ENCODE results near the gene DPH2.

The DPH2 gene

DNA sequence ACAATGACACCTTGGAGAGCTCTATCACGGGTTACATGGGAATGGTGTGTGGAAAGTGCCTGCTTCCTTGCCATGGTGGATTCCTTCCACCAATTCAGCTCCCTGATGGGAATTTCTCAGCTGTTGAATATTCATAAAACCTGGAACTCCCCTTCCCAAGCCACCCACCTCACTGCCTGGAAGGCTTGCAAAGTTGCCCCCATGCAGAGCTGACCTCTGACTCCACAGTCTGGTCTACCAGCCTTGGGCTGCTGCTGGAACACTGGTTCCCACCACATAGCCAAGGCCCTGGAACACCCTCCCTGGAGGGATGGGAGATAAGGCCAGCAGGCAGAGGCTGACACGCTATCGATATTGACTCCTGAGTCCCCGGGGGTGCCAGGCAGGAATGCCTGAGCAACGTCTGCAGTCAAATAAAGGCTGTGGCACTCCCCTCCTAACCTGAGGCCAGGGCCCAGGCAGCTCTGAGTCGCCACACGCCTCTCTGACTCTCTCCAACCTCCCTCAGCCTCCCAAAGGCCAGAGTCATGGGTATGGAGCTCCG is 30.4 kb downstream of the DPH2 start:
- no peak for DNase-seq (ENCODE audit: low read depth in 2 of 2)

DNA sequence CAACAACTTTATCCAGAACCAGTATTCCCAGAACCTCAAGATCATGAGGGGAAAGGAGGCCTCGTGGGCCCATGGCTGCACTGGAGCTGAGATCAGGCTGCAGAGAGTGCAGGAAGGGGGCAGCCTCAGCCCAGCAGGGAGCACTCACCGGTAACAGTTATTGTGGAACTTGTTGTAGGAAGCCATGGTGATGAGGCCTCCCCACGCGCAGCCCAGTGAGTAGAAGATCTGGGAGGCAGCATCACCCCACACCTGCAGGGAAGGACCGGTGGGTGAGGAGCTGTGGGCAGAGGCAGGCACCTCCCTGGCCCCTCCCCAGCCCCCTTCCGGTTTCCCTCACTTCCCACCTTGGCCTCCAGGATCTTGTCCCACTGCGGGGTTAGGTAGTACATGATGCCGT is 32.4 kb downstream of the DPH2 start:
- no peak for DNase-seq (ENCODE audit: low read depth in 2 of 2)

DNA sequence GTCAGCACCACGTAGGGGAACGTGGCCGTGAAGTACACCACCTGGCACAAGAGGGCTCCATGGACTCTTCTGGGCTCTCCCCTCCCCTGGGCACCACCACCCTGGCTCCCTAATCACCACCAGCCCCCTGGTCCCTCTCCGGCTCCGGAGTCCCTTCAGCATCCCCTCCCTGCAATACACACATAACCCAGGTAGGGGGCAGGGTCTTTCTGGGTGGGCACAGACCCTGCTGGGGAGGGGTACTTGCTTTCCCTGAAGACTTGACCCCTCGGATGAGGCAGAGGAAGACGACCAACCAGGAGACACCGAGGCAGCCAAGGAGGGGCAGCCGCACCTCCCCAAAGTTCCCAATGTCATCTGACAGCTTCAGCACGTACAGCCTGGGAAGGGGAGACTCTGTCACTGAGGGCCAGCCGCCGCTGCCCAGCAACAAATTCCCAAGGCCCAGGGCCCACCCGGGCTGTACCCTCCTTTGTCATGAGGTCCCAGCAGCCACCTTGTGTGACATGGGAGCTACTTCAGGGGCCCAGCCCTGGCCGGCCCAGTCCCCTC is 32.9 kb downstream of the DPH2 start:
- DNase-seq (ENCODE audit: low read depth in 2 of 2), result no peak

DNA sequence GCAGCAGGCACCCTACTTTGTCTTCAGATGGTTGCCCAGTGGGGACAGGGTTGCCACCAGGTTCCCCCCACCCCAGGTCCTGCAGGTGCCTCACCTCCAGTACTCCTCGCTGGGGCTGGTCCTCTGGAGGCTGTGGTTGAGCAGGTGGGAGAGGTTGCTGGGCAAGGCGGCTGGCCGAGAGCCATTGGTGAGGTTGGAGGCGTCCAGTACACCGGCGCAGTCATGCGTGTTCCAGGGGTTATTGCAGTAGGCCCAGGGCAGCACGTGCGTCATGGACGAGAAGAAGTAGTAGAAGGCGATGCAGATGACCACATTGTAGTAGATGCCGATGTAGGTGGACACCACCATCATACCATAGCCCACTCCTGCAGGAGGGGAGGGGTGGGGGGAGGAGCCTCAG is 38.4 kb downstream of the DPH2 start:
- DNase-seq (ENCODE audit: low read depth in 2 of 2), result no peak

DNA sequence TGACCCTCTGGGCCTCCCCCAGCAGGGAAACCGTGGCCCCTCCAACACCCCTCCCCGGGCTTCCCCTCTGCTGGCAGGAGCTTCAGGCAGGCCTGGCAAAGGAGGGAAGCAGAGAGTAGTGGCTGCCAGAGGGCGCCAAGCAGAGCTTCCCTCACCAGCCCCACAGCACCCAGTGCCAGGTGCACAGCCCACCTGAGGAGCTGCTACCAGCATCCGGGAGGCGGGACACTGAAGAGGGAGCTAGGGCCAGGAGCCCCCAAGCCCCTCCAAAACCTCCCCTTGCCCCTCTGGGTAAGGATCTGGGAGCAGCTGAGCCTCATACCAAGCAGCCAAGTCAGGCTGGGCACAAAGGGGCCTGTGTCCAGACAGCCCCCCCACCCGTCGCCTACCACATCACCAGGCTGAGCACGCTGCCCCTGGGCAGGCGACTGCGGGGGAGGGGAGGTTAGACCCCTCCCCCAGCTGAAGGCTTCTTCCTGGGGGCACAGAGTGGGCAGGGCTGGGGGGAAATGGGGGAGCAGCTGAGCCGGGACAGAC is 41.2 kb downstream of the DPH2 start:
- DNase-seq (ENCODE audit: low read depth in 2 of 2), result no peak

DNA sequence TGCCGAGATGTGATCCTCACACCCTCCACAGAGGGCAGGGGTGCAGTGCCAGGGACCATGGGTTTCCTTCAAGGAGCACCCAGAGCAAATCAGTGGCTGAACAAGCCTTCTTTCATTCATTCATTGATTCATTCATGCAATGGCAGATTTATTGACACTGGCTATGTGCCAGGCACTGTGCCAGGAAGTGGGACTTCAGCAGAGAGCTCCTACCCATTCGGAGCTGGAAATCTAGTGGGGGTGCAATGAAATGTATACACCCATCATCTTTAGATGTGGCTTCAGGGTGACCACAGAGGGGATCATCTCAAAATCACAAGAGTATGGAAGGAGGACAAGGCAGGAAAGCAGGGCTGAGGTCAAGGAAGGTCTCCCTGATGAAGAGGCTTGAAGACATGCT is 42.6 kb downstream of the DPH2 start:
- no peak for DNase-seq (ENCODE audit: low read depth in 2 of 2)

DNA sequence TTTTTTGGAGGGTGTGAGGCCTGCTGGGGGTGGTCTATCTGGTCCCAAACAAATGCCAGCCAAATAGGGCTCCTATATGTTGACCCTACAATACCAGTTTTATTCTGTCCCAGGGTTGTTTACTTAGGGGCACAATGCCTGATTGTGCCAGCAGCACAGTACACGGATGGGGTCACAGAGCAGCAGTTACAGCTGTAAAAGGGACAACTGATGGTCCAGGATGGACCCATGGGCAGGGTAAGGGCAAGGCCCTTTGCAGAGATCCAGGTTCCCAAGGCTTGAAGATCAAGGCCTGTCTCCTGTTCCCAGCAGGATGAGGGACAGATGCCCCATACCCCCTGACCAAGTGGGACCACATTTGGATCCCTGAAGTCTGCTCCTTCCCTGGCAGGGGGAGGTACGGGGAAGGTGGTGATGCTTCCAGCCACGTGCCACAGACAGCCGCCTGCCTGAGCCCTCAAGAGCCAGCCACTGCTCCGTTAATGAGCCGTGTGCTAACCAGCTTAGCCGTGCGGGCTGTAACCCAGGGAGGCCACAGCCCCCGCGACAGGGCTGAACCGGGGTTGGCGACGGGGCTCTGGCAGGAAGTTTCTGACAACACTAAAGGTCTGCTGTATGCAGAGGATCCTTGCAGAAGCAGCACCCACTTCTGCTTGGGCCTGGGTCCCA is 43.3 kb downstream of the DPH2 start:
- no peak for DNase-seq (ENCODE audit: low read depth in 2 of 2)

DNA sequence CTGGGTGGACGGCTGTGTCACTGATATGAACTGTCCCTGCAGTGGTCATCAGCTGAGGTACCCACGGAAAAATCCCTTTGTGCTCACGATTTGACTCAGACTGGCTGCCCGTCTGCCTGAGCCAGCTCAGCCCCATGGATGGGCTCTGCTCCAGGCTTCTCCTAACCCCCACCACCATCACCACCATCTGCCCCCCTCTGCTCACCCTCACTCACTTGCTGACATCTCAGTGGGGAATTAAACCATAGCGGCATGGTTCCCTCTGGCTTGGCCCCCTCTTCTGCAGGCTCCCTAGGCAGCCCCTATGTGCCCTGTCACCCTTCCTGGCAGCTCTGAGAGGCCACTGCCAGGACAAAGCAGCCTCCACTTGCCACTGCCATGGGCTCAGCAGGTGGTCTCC is 44.1 kb downstream of the DPH2 start:
- no peak for DNase-seq (ENCODE audit: low read depth in 2 of 2)

DNA sequence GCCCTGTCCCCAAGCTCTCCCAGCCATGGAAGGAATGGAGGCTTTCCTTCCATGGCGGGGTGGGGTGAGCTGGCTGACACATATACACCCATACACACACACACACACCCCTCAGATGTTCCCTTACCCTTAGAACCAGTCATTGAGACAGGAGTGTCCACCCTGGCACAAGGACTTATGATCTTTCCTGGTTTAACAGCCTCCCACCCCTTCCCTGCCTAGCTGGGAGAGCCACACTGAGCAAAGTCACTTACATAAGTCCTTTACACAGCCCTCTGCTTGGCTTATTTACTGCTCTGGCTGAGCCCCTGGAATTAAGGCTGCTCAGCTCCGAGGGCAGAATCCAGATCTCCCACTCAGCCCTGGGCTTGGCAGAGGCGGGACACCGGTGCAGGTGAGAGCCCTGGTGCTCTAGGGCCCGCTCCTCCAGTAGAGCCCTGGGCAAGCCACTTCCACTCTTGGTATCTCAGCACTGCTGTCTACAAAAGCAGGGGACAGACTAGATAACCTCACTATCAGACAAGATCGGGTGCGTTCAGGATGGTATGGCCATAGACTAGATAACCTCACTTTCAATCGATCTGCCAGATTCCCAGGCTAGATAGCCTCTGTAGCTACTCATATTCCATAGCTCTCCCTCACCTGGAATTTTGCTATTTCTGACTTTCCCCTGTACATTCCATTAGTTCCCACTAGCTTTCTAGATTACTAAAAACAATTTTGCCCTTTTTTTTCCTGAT is 44.7 kb downstream of the DPH2 start:
- DNase-seq (ENCODE audit: low read depth in 2 of 2), result no peak

DNA sequence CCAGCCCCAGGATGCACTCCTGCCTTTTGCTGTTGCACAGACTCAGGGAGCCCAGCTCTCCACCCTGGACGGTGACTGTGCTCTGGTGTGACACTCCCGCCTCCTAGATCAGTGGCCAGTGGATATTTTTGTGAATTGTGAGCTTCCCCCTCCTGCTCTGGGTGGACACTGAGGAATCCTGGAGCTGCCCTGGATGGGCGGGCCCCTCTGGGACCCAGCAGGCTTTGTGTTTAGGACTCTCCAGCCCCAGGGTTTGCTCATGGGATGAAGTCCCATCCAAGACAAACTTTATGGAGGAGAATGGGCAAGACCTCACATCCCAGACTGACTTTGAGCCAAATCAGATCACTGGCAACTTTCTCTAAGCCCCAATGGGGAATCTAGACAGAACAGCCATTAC is 45.4 kb downstream of the DPH2 start:
- no peak for DNase-seq (ENCODE audit: low read depth in 2 of 2)

DNA sequence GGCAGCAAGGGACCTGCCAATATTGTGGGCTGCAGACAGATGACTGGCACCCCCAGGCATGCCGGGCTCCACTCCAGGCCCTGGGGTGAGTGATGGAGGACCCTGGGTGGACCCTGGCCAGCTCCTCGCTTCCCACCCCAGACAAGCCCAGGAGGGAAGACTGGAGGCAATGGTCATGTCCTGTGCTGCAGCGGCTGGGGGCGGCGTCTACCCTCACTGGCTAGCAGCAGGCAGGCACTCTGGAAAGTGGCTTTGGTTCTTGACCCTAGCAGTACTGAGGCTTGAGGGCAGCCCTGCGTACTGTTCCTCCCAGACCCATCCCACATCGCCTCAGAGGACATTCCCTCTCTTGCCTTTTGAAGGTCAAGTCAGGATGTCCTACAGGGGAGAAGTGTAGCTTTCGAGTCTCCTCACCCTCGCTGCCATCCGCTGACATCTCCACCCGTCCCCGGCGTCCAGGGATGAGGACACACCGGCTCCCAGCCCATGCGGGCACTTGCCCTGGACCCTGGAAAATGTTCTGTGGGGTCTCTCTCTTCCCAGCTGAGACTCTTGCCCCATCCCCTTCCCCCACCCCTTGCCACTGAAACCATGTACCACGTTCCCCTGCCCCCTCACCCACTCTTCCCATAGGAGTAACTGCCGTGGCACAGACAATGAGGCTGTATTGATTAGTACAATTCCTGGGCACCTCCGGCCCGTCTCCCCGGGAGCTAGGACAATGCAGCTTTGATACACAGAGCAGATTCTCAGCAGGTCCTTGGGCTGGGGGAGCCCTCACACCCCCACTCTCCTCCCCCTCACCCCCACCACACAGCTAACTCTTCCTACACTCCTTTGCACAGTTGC is 46.5 kb downstream of the DPH2 start:
- DNase-seq (ENCODE audit: low read depth in 2 of 2), result no peak

DNA sequence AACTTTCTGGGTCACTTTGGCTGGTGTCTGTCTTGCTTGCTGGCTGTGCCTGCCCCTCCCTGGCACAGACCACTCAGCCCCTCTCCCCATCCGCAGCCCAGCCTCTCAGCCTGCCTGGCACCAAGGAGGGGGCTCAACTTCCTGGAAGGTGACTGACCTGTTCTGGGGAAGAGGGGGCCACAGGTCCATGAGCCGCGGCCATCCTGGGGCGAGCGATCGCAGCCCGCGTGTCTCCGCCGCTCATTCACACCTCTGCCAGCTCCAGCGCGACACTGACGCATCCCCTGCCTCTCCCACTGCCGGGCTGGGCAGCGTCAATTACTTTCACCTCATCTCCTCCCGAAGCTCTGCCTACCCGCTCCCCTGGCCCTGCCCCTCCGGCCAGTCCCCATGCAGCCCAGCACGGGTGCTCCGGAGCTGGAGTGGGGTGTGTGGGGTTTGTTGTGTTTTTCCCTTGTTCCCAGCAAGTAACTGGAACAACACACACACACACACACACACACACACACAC is 47.1 kb downstream of the DPH2 start:
- DNase-seq (ENCODE audit: low read depth in 2 of 2), result no peak

DNA sequence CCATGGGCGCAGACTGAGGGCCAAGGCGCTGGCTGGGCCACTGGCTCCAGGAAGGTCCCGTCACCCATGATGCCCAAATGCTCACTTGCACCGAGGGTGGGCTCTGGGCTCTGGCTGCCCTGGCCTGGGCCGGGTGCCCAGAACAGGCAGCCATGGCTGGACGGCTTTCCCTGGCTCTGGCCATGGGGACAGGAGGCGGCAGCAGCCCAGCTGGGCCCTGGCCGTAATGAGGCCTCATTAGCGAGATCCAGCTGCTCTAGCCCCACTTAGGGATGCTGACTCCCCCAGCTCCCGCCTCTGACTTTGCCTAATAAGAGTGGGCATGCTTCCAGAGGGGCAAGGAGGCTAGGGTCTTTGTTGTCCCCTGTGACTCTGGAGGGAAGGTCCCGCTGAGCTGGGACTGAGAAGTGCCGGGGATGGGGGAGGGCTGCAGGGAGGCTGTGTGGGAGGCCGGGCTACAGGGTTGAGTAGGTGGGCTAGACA is 49.7 kb downstream of the DPH2 start:
- DNase-seq (ENCODE audit: low read depth in 2 of 2), result no peak

DNA sequence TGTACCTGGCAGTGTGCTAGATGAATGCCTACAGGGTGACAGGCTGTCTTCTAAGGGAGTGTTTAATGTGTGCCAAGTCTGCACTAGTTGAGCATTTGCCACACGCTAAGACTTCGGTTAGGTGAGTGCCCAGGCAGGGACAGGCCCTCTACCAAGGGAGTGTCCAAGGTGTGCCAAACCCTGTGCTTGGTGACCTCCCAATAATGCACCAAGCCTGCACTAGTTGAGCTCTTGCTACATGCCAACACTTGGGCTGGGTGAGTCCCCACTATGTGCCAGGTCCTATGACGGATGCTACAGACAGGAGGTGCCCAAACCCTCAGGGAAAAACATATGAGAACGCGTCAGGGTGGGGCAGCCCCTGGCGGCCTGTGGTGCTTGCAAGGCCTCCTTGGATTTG is 50.7 kb downstream of the DPH2 start:
- no peak for DNase-seq (ENCODE audit: low read depth in 2 of 2)

DNA sequence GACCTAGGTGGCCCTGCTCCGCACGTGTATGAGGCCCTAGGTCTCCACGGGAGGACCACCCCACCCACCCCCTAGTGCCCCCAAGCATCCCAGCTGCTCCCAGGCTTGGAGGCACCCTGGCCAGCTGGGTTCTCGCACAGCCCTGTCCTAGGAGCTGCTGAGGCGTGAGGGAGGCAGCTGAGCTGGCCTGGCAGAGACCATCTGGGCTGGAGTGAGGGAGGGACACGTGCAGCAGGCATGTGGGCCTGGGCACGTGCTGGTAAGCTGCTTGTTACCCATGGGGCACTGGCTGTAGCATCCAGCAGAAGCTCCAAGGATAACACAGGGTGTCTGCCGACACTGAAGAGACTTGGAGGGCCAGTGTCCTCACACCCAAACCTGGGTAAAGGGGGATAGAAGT is 51.3 kb downstream of the DPH2 start:
- DNase-seq (ENCODE audit: low read depth in 2 of 2), result no peak

DNA sequence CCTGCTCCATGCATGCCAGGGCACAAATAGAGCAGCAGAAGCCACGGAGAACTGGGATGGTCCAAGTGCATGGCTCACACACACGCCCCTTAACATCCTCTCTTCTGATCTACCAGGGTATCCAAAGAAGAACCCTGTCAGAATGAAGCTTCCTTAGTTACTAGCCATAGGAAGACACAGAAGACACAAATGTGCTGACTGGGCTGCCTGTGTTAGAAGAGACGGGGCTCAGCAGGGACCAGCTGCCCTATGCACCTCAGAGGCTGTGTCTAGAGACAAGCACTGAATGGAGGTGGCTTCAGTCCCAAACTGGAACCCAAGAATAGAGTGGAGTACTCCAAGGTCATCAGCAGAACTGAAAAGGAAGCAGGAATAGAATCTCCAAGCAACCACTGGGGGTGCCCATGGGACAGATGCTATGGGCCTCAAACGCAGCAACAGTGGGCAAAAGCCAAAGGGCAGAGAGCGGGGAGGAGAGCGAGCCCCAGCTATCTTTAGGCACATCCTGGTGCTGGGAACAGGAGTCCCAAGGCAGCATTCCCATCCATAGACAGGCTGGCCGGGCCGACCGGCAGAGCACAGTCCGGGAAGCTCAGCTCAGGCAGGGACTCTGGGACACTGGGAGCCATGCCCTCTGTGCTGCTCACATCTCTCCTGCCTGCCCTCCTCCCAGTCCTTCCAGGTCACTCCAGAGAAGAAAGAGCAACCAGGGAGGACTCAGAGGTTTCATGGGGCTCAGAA is 51.9 kb downstream of the DPH2 start:
- DNase-seq (ENCODE audit: low read depth in 2 of 2), result no peak
